ENCODE measurements around the gene OR5AU1. TPM values are rescaled to one million over a fixed set of nuclear protein-coding genes. Genes with fewer than 3 reads are reported as not detected.
"Not testable (repeated sequence)": the region's sequence is repeated elsewhere in the genome, so short reads cannot be mapped to it uniquely, and the experiment has no call there.

Gene OR5AU1
- total RNA-seq, 2 experiments from 2014 or later: 0.02 TPM; not detected in 1

DNA sequence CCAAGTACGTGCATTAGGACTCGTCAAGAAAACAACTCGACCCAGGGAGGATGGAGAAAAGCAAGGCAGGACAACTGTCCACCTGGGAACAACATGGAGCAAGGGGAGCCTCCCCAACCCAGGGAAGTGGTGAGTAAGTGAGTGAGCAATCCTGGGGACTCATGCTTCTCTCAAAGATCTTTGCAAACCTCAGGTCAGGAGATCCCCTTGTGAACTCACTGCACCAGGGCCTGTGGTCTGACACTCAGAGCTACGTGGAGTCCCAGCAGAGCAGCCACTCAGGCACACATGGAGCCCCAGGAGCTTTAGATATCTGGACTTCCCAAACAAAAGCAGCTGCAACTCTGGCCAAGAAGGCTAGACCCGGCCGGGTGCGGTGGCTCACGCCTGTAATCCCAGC is 12.2 kb upstream of the OR5AU1 start:
- H3K36me3 Mint-ChIP-seq (ENCODE audit: low read depth): no peaks in the 10 kb centered on the region
- peaks cover 11% of the 10 kb centered on the region for H3K27me3 Mint-ChIP-seq
- ATAC-seq (no peak), DNase-seq (no peak)
- no peaks in the 10 kb centered on the region for H3K9me3 Mint-ChIP-seq (ENCODE audit: low read depth)
- POLR2A ChIA-PET: no interaction called here
- intact Hi-C loops (cut with DNase I, micrococcal nuclease): no loop called here
- no peak overlapping the region for H3K4me3 Mint-ChIP-seq
- no peaks in the 10 kb centered on the region for H3K4me1 Mint-ChIP-seq
- CTCF ChIA-PET: interaction anchor here (1.6 kb wide), 1 partner anchor 12 kb away, joined by 5 read pairs; the partner anchor contains the start of gene OR5AU1
- no peak overlapping the region for H3K27ac Mint-ChIP-seq

DNA sequence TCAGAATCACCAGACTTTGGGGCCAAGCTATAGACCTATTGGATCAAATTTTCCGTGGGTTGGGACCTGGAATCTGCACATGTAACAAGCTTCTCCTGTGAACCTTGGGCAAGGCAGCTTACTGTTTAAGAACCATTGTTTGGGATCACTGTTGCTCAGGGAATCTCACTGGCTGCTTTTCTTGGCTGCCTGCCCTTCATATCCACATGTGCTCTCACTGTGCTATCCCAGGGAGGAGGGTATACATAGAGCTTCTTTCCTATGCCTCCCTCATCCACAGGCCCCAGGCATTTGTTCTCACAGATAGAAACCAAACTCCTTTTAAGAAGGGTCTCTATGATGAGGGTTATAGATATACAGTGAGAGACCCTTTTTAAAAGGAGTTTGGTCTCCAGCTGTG is 9.8 kb upstream of the OR5AU1 start:
- H3K36me3 Mint-ChIP-seq (ENCODE audit: low read depth); H3K4me3 Mint-ChIP-seq; H3K4me1 Mint-ChIP-seq; DNase-seq; intact Hi-C loops (cut with DNase I, micrococcal nuclease); H3K27ac Mint-ChIP-seq; ATAC-seq; H3K9me3 Mint-ChIP-seq (ENCODE audit: low read depth); POLR2A ChIA-PET: not testable (repeated sequence)
- H3K27me3 Mint-ChIP-seq: peaks cover 18% of the 10 kb centered on the region
- CTCF ChIA-PET: interaction anchor here (0.6 kb wide), 2 partner anchors 313 to 499 kb away, joined by 3 read pairs; no protein-coding TSS in a partner anchor

DNA sequence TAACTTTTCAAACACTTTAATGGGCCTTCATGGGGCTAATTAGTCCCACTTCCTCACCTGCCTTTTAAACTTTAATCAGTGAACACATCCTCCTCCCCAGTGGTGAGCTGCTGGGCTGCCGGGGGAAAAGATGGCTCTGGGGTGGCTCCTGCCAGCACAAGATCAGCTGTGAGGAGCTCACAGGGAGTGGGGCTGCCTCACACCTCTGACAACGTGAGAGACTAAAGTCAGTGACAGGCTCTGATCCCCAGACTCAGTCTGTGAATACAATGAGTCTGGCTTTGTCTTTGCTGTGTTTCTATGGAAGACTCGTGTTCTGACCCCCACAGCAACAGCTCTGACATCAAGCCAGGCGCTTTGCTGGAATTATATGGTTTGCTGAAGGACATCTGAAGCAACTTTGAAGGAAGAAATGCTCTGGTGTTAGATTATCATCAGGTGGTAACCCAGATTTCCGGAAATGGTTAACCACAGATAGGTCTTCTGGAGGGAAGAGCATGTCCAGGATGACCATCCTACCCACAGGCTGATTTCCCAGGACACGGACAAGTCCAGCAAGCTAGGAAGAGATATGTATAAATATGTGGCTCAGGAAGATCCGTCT is 9.2 kb upstream of the OR5AU1 start:
- ATAC-seq; POLR2A ChIA-PET; H3K36me3 Mint-ChIP-seq (ENCODE audit: low read depth); H3K9me3 Mint-ChIP-seq (ENCODE audit: low read depth); intact Hi-C loops (cut with DNase I, micrococcal nuclease); H3K27ac Mint-ChIP-seq; DNase-seq; H3K4me1 Mint-ChIP-seq; H3K4me3 Mint-ChIP-seq: not testable (repeated sequence)
- CTCF ChIA-PET: interaction anchor here (0.6 kb wide), 1 partner anchor 500 kb away, joined by 3 read pairs; no protein-coding TSS in a partner anchor
- H3K27me3 Mint-ChIP-seq: peaks cover 18% of the 10 kb centered on the region

DNA sequence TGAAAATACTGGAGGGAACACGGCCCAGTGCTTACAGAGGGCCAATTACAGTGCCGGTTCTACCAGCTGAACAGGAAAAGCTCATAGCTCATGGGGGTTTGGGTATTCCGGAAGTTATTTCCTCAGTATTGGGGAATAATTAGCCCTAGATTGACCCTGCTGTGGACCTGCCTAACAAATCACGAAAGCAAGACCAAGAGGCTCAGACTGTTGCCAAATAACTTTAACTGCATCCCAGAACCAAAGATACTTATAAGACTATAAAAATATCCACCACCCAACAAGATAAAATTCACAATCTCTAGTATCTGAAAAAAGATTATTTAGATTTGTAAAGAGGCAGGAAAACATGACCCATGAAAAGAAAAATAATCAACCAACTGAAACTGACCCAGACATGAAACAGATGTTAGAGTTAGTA is 8.0 kb upstream of the OR5AU1 start:
- Mint-ChIP-seq H3K4me3 (no peak overlapping the region), H3K4me1 (no peaks in the 10 kb centered on the region), H3K36me3 (ENCODE audit: low read depth) (no peaks in the 10 kb centered on the region), H3K27me3 (peaks cover 18% of the 10 kb centered on the region), H3K9me3 (ENCODE audit: low read depth) (no peaks in the 10 kb centered on the region), H3K27ac (no peak overlapping the region)
- no peak for DNase-seq
- ATAC-seq: no peak
- ChIA-PET POLR2A (no interaction called here), CTCF (interaction anchor here (1.3 kb wide), 1 partner anchor 45 kb away, joined by 4 read pairs; no protein-coding TSS in a partner anchor)
- intact Hi-C loops (cut with DNase I, micrococcal nuclease): no loop called here

DNA sequence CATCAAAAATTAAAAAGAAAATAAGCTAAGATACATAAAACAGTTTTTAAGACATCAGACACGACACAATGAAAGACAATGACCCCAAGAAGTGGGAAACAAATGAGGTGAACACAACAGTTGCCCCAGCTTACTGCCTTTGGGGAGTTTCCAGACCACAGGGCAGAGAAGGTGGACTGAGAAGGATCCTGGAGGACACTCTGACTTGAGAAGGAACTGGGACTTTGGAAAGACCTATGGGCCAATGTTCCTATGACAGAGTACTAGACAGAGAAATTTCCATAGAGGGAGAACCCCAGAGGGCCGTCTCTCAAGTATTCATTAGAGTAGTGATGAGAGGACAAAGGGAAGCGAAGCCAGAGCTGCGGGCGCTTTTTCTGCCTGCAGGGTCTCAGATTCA is 6.2 kb upstream of the OR5AU1 start:
- ATAC-seq: no peak
- ChIA-PET POLR2A (no interaction called here), CTCF (interaction anchor here (0.7 to 0.8 kb wide), 2 partner anchors 69 to 162 kb away, joined by 3 read pairs; no protein-coding TSS in a partner anchor)
- Mint-ChIP-seq H3K4me3 (no peak overlapping the region), H3K36me3 (ENCODE audit: low read depth) (no peaks in the 10 kb centered on the region), H3K9me3 (ENCODE audit: low read depth) (no peaks in the 10 kb centered on the region), H3K27ac (no peak overlapping the region), H3K4me1 (no peaks in the 10 kb centered on the region), H3K27me3 (peaks cover 26% of the 10 kb centered on the region)
- no peak for DNase-seq
- intact Hi-C loops (cut with DNase I, micrococcal nuclease): no loop called here

DNA sequence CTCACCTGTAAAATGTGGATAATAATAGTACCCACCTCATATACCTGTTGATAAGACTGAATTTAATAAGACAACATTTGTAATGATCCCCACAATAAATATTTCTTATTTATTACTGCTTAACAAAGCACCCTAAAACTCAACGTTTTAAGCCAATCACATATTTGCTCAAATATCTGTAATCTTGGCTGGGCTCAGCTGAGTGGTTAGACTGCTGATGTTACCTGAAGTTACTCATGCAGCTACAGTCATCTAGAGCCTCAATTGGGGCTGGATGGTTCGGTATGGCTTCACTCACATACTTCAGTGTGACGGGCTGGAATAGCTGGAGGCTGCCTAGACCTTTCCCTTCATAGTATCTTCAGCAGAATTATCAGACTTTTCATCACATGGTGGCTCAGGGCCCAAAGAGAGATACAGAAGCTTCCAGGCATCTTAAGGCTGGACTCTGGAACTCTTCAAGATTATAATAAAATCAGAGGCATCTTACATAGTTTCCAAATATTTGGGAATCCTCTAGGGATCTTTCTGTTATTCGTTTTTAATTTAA is 4.3 kb upstream of the OR5AU1 start:
- intact Hi-C loops (cut with DNase I, micrococcal nuclease): no loop called here
- no peaks in the 10 kb centered on the region for H3K9me3 Mint-ChIP-seq (ENCODE audit: low read depth)

DNA sequence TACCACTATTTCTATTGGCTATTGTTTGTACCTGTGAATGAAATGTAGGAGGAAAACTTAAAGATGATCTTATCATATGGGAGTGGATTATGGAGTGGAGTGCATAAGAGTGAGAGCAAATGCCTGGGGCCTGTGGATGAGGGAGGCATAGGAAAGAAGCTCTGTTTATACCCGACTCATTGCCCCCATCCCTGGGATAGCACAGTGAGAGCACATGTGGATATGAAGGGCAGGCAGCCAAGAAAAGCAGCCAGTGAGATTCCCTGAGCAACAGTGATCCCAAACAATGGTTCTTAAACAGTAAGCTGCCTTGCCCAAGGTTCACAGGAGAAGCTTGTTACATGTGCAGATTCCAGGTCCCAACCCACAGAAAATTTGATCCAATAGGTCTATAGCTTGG is 2.3 kb upstream of the OR5AU1 start:
- POLR2A ChIA-PET; H3K9me3 Mint-ChIP-seq (ENCODE audit: low read depth); intact Hi-C loops (cut with DNase I, micrococcal nuclease); CTCF ChIA-PET; ATAC-seq; DNase-seq; H3K36me3 Mint-ChIP-seq (ENCODE audit: low read depth); H3K27ac Mint-ChIP-seq; H3K4me1 Mint-ChIP-seq; H3K4me3 Mint-ChIP-seq: not testable (repeated sequence)
- H3K27me3 Mint-ChIP-seq: peaks cover 22% of the 10 kb centered on the region

More for the DNA sequence above, 4.3 kb upstream of the OR5AU1 start:
- Mint-ChIP-seq H3K27me3 (peaks cover 21% of the 10 kb centered on the region), H3K4me3 (no peak overlapping the region), H3K4me1 (no peaks in the 10 kb centered on the region), H3K27ac (no peak overlapping the region), H3K36me3 (ENCODE audit: low read depth) (no peaks in the 10 kb centered on the region)
- ChIA-PET POLR2A (no interaction called here), CTCF (interaction anchor here (0.6 to 0.7 kb wide), 2 partner anchors 71 to 149 kb away, joined by 3 read pairs; no protein-coding TSS in a partner anchor)
- DNase-seq (no peak), ATAC-seq (no peak)

DNA sequence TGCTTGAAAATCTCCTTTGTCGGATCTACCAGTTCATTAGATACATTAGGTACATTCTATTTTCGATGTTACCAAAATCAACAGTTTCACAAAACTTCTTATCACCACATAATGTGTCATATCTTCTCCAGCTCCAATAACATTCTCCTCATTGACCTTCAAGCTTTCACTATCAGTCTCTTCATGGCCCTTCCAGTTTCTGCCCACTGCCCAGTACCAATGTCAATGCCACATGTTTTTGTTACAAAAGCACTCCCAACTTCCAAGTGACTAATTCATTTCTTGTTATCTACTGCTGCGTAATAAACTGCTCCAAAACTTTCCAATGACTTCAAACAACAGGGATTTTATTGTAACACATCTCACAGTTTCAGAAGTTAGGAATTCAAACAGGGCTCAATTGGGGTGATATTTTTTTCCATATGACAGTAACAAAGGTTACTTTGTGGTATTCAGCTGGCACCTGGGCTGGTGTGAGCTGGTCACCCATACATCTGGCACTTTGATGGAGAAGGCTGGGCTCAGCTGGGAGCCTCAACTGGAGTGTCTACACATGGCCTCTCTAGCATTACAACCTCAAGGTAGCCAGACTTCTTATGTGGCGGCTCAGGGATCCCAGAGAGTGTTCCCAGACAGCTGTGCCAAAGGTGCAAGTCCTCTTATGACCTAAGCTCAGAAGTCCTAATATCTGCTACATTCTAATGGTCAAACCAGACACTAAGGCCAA is 6.1 kb downstream of the OR5AU1 start:
- Mint-ChIP-seq H3K36me3 (ENCODE audit: low read depth) (no peaks in the 10 kb centered on the region), H3K4me3 (no peak overlapping the region), H3K9me3 (ENCODE audit: low read depth) (peaks cover 8% of the 10 kb centered on the region), H3K27ac (no peak overlapping the region), H3K4me1 (no peaks in the 10 kb centered on the region), H3K27me3 (peaks cover 2% of the 10 kb centered on the region)
- DNase-seq (no peak), ATAC-seq (no peak)
- CTCF ChIA-PET: no interaction called here
- intact Hi-C loops (cut with DNase I, micrococcal nuclease): no loop called here
- POLR2A ChIA-PET: no interaction called here

DNA sequence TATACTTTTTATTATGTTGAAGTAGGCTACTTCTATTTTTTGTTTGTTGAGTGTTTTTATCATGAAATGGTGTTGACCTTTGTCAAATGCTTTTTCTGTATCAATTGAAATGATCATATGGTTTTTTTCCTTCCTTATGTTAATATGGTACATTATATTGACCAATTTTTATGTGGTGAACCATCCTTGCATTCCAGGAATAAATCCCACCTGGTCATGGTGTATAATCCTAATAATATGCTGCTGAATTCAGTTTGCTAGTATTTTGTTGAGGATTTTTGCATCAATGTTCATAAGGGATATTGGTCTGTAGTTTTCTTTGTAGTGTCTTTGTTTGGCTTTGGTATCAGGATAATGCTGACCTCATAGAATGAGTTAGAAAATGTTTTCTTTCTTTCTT is 10.4 kb downstream of the OR5AU1 start:
- peaks cover 6% of the 10 kb centered on the region for H3K27me3 Mint-ChIP-seq
- H3K4me3 Mint-ChIP-seq: no peak overlapping the region
- H3K36me3 Mint-ChIP-seq (ENCODE audit: low read depth): no peaks in the 10 kb centered on the region
- ChIA-PET POLR2A (no interaction called here), CTCF (no interaction called here)
- ATAC-seq (no peak), DNase-seq (no peak)
- no peak overlapping the region for H3K27ac Mint-ChIP-seq
- intact Hi-C loops (cut with DNase I, micrococcal nuclease): no loop called here
- H3K9me3 Mint-ChIP-seq (ENCODE audit: low read depth): peaks cover 9% of the 10 kb centered on the region
- no peaks in the 10 kb centered on the region for H3K4me1 Mint-ChIP-seq

DNA sequence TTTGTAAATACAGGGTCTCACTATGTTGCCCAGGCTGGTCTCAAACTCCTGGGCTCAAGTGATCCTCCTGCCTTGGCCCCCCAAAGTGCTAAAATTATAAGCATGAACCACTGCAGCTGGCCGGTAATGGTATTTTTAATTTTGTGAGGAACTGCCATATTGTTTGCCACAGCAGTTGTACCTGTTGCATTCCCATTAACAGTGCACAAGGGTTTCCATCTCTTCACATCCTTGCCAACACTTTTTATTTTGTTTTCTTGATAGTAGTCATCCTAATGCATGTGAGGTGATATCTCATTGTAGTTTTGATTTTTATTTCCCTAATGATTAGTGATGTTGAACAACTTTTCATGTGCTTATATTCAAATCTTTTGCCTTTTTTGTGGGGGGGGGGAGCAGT is 13.5 kb downstream of the OR5AU1 start:
- Mint-ChIP-seq H3K27ac (no peak overlapping the region), H3K36me3 (ENCODE audit: low read depth) (no peaks in the 10 kb centered on the region), H3K27me3 (peaks cover 6% of the 10 kb centered on the region), H3K4me1 (no peaks in the 10 kb centered on the region), H3K9me3 (ENCODE audit: low read depth) (peaks cover 9% of the 10 kb centered on the region), H3K4me3 (no peak overlapping the region)
- POLR2A ChIA-PET: no interaction called here
- no peak for DNase-seq
- CTCF ChIA-PET: no interaction called here
- intact Hi-C loops (cut with DNase I, micrococcal nuclease): no loop called here
- ATAC-seq: no peak

DNA sequence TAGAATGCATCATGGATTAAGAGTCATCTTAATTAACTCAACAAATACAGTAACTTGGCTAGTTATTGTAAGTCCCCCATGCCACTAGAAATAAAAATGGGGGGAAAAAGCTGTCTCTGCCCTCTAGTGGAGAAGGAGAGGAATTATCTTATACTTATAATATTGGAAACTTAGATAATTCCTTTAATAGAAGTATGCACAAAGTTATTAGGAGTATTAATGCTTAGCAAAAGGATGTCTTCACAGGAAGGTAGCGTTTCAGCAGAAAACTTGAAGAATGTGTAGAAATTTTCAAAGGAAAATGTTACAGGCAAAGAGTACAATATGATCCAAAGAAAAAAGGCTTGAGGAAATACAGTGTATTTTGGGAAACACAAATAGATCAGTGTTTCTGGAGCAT is 19.8 kb downstream of the OR5AU1 start:
- CTCF ChIA-PET: interaction anchor here (0.9 to 2.8 kb wide), 12 partner anchors 9 to 186 kb away, joined by 3 to 13 read pairs (median 6); no protein-coding TSS in a partner anchor
- POLR2A ChIA-PET: interaction anchor here (0.6 kb wide), 1 partner anchor 48 kb away, joined by 3 read pairs; no protein-coding TSS in a partner anchor
- Mint-ChIP-seq H3K27ac (no peak overlapping the region), H3K9me3 (ENCODE audit: low read depth) (no peaks in the 10 kb centered on the region), H3K4me1 (no peaks in the 10 kb centered on the region), H3K36me3 (ENCODE audit: low read depth) (no peaks in the 10 kb centered on the region), H3K4me3 (no peak overlapping the region), H3K27me3 (peaks cover 3% of the 10 kb centered on the region)
- ATAC-seq (no peak), DNase-seq (no peak)
- intact Hi-C loops (cut with DNase I, micrococcal nuclease): no loop called here

DNA sequence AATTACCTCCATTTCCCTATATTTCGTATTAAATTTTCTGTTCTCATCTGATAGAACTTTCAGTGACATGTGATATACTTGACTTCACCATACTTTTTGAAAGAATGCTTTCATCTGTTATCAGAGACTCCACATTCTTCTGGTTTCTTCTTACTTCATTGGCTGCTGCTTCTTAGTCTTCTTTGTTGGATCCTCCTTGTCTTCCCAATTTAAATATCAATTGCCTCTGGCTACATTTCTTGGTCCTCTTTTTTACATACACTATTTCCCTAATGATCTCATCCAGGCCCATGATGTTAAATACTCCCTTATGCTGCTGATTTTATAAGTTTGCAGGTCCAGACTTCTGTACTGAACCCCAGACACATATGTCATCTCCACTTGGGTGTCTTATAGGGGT is 22.0 kb downstream of the OR5AU1 start:
- Mint-ChIP-seq H3K36me3 (ENCODE audit: low read depth) (no peaks in the 10 kb centered on the region), H3K4me1 (no peaks in the 10 kb centered on the region), H3K27ac (no peak overlapping the region), H3K4me3 (no peak overlapping the region), H3K9me3 (ENCODE audit: low read depth) (no peaks in the 10 kb centered on the region), H3K27me3 (peaks cover 3% of the 10 kb centered on the region)
- no peak for DNase-seq
- intact Hi-C loops (cut with DNase I, micrococcal nuclease): no loop called here
- ChIA-PET CTCF (no interaction called here), POLR2A (no interaction called here)
- no peak for ATAC-seq

Data from activated CD4-positive, alpha-beta T cell treated with anti-CD3 and anti-CD28 coated beads for 36 hours (primary cell).